ENCODE data around the gene TRIM22. TPM values are rescaled to one million over a fixed set of nuclear protein-coding genes. Genes with fewer than 3 reads are reported as not detected.
A peak's percentile ranks its signal among the peaks of the same experiment; 100 is the strongest.
"Not testable (repeated sequence)": the region's sequence is repeated elsewhere in the genome, so short reads cannot be mapped to it uniquely, and the experiment has no call there.

TRIM22 gene
- total RNA-seq, 4 donors from 2014 or later = 27.1 to 46.6 (median 36.7) TPM

DNA sequence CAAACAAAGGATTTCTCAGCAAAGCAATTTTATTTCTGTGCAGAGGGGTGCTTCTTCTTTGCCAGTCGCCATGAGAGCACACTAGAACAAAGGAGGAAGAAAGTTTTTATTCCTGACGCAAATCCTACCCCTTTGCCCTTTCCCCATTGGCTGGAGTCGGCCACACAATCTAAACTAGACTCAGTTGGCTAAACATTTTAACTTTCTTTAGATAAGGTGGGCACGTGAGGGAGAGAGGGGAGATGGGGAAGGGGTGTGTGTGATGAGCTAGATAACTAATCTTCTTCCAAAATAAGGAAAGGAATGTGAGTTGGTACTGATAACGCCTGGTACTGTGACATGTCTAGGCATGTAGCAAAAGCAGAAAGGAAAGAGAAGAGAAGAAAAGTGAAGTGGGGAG lies 626 bp downstream of the TRIM22 start:
- H3K9me3 ChIP-seq = no peaks in the 10 kb centered on the region
- intact Hi-C loops (cut with DNase I) = loop anchor here (5.0 kb wide), 1 partner anchor 88 kb away; no protein-coding TSS in a partner anchor
- H3K4me3 ChIP-seq = peak overlapping the region; percentile 47 to 61 (median 56)
- peak overlapping the region; percentile 81 to 89 (median 85) for H3K27ac ChIP-seq (replicated peaks in 1 of 4)
- DNase-seq (ENCODE audit: extremely low spot score) = peak; percentile 26
- H3K4me1 ChIP-seq = peaks cover 3 to 59% (median 44%) of the 10 kb centered on the region in 4 donors
- no peak for TF ChIP-seq EP300 (IDR thresholded peaks at IDR 0.05)
- no peak for TF ChIP-seq POLR2A (IDR thresholded peaks at IDR 0.05; ENCODE audit: low read depth)
- TF ChIP-seq POLR2AphosphoS5 (IDR thresholded peaks at IDR 0.05) = no peak
- TF ChIP-seq, protein P1, sequence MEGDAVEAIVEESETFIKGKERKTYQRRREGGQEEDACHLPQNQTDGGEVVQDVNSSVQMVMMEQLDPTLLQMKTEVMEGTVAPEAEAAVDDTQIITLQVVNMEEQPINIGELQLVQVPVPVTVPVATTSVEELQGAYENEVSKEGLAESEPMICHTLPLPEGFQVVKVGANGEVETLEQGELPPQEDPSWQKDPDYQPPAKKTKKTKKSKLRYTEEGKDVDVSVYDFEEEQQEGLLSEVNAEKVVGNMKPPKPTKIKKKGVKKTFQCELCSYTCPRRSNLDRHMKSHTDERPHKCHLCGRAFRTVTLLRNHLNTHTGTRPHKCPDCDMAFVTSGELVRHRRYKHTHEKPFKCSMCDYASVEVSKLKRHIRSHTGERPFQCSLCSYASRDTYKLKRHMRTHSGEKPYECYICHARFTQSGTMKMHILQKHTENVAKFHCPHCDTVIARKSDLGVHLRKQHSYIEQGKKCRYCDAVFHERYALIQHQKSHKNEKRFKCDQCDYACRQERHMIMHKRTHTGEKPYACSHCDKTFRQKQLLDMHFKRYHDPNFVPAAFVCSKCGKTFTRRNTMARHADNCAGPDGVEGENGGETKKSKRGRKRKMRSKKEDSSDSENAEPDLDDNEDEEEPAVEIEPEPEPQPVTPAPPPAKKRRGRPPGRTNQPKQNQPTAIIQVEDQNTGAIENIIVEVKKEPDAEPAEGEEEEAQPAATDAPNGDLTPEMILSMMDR (IDR thresholded peaks at IDR 0.05) = no peak
- no peaks in the 10 kb centered on the region for H3K36me3 ChIP-seq
- 8% methylated on average over 5 of the region's 5 CpGs for WGBS
- H3K27me3 ChIP-seq = no peaks in the 10 kb centered on the region

DNA sequence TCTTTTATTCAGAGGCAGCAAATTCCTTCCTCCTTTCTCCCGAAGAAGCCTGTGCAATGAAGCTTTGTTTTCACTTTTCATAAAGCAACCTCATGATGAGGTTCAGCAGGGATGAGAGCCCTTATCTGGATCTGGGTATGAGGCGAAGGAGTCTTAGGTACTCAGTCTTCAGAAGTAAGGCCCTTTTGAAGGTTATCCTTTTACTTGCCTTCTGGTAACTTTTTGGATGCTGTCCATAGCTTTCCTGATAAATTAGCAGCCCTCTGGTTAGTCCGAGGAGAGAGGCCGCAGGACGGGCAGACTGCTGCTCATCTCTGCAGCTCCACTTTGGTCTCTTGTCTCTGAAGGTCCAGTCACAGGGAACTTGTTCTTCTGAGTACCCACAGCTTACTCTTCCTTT lies 1.1 kb downstream of the TRIM22 start:
- WGBS = 19% methylated on average over 5 of the region's 5 CpGs
- Histone ChIP-seq H3K36me3 (no peaks in the 10 kb centered on the region), H3K4me1 (peaks cover 0 to 55% (median 42%) of the 10 kb centered on the region in 4 donors), H3K4me3 (peak overlapping the region; percentile 47 to 61 (median 56)), H3K27me3 (no peaks in the 10 kb centered on the region), H3K27ac (replicated peaks in 1 of 4) (peak overlapping the region; percentile 81 to 89 (median 85)), H3K9me3 (no peaks in the 10 kb centered on the region)
- intact Hi-C loops (cut with DNase I) = loop anchor here (5.0 kb wide), 1 partner anchor 88 kb away; no protein-coding TSS in a partner anchor
- DNase-seq (ENCODE audit: extremely low spot score) = peak; percentile 83
- TF ChIP-seq, protein P1 (IDR thresholded peaks at IDR 0.05) = no peak
- TF ChIP-seq POLR2AphosphoS5 (IDR thresholded peaks at IDR 0.05) (peak in 1 of 2 donors; percentile 41), POLR2A (IDR thresholded peaks at IDR 0.05; ENCODE audit: low read depth) (no peak), EP300 (IDR thresholded peaks at IDR 0.05) (no peak)

DNA sequence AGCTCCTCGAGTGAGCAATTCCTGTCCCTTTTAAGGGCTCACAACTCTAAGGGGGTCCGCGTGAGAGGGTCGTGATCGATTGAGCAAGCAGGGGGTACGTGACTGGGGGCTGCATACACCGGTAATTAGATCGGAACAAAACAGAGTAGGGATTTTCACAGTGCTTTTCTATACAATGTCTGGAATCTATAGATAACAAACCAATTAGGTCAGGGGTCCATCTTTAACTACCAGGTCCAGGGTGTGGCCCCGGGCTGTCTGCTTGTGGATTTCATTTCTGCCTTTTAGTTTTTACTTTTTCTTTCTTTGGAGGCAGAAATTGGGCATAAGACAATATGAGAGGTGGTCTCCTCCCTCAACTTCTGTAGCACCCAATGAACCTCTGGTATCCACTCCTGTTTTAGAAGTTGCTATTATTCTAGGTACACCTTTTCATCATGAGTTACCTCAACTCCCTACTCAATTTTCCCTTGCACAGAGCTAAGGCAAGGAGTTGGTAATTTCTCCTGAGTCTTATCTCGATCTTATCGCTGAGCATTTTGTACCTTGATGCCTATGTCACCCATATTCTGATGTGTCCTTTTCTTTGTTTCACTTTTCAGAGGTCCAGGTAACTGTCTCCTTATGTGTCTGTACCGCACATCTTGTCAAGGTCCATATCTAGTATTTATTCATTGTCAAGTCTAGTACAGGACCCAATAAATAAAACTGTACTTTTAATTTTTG lies 1.8 kb downstream of the TRIM22 start:
- WGBS = 68% methylated on average over 12 of the region's 12 CpGs
- Histone ChIP-seq H3K4me1 (peaks cover 0 to 61% (median 45%) of the 10 kb centered on the region in 4 donors), H3K27ac (replicated peaks in 1 of 4) (peak overlapping the region; percentile 81 to 89 (median 85)), H3K4me3 (peak overlapping the region; percentile 47 to 61 (median 56))
- not testable (repeated sequence) for H3K36me3 ChIP-seq; H3K27me3 ChIP-seq; H3K9me3 ChIP-seq; DNase-seq (ENCODE audit: extremely low spot score)
- intact Hi-C loops (cut with DNase I) = loop anchor here (5.0 kb wide), 1 partner anchor 89 kb away; no protein-coding TSS in a partner anchor

DNA sequence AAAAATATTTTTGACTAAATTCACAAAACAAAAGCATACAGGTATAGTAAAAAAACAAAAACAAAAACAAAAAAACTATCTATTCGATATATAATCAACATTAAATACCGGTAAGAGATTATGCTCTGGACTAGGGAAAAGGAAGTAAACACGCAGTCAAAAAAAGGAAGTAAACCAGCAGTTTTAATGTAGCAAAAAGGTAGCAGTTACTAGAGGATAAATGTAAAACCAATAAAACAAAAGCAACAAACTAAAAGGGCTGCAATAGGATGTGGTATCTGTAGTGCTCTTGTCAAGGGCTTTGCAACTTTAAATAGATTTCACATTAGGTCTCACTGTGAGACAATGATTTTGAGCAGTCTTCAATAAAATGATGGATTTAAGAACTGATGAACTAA lies 2.4 kb downstream of the TRIM22 start:
- peak overlapping the region in 1 of 4 donors; percentile 81 for H3K27ac ChIP-seq (replicated peaks in 1 of 4)
- intact Hi-C loops (cut with DNase I) = loop anchor here (5.0 kb wide), 1 partner anchor 90 kb away; no protein-coding TSS in a partner anchor
- peak overlapping the region in 3 of 4 donors; percentile 47 to 61 (median 61) for H3K4me3 ChIP-seq
- WGBS = 61% methylated on average over 3 of the region's 3 CpGs
- no peak for TF ChIP-seq EP300 (IDR thresholded peaks at IDR 0.05)
- TF ChIP-seq POLR2AphosphoS5 (IDR thresholded peaks at IDR 0.05) = no peak
- no peak for TF ChIP-seq POLR2A (IDR thresholded peaks at IDR 0.05; ENCODE audit: low read depth)
- TF ChIP-seq, protein P1 (IDR thresholded peaks at IDR 0.05) = no peak
- H3K27me3 ChIP-seq = no peaks in the 10 kb centered on the region
- H3K36me3 ChIP-seq = peaks cover 0 to 11% (median 6%) of the 10 kb centered on the region in 4 donors
- peaks cover 0 to 61% (median 45%) of the 10 kb centered on the region in 4 donors for H3K4me1 ChIP-seq
- DNase-seq (ENCODE audit: extremely low spot score) = no peak
- H3K9me3 ChIP-seq = no peaks in the 10 kb centered on the region

DNA sequence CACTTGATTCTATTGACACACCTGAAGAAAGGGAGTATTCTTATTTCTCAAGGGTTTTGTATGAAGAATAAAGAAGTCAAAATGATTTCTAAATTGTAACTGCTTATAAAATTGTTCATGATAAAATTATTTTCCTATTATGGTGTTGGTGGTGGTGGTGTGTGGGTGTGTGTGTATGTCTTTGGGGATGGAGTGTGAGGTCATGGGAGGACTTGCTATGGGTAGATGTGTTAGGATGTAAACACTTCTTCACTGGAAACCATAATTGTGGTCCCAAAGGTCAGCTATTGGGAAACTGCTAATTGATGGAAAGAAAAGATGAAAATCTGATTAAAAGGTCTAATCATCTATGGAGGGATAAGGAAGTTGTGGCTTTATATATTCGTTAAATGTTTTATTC lies 5.1 kb downstream of the TRIM22 start:
- WGBS = 87% methylated on average over 1 of the region's 1 CpG
- H3K27ac ChIP-seq (replicated peaks in 1 of 4) = no peak overlapping the region
- H3K4me3 ChIP-seq = no peak overlapping the region
- peak; percentile 10 for DNase-seq (ENCODE audit: extremely low spot score)
- no peak for TF ChIP-seq EP300 (IDR thresholded peaks at IDR 0.05)
- TF ChIP-seq, protein P1 (IDR thresholded peaks at IDR 0.05) = no peak
- TF ChIP-seq POLR2AphosphoS5 (IDR thresholded peaks at IDR 0.05) = no peak
- no peak for TF ChIP-seq POLR2A (IDR thresholded peaks at IDR 0.05; ENCODE audit: low read depth)
- no peaks in the 10 kb centered on the region for H3K9me3 ChIP-seq
- intact Hi-C loops (cut with DNase I) = loop anchor here (5.0 kb wide), 1 partner anchor 92 kb away; no protein-coding TSS in a partner anchor
- peaks cover 7 to 33% (median 21%) of the 10 kb centered on the region in 4 donors for H3K36me3 ChIP-seq
- peaks cover 0 to 49% (median 34%) of the 10 kb centered on the region in 4 donors for H3K4me1 ChIP-seq
- no peaks in the 10 kb centered on the region for H3K27me3 ChIP-seq

All from esophagus muscularis mucosa (tissue), 4 donors.